Smooth muscle cell (in vitro differentiated cells): ENCODE measurements around the gene STIM1. TPM values are rescaled to one million over a fixed set of nuclear protein-coding genes. Genes with fewer than 3 reads are reported as not detected.

Experiments used
- DNase-seq: peaks from one replicate; lab custom pipeline; 2025; ENCODE audit not compliant: unreplicated experiment; lab: John Stamatoyannopoulos, UW
- H2AFZ ChIP-seq: fragments of 200-600 bp; sonication (generic); 2 replicates; pipeline ENCODE4 v1.6.0; 2016; ENCODE audit warnings: antibody characterized with exemption, low read depth, mild to moderate bottlenecking
- H3F3A ChIP-seq: fragments of 200-600 bp; sonication (generic); 2 replicates; pipeline ENCODE4 v1.6.0; 2017; ENCODE audit warnings: antibody characterized with exemption, low read depth
- H3K27ac ChIP-seq: fragments of 200-600 bp; sonication (generic); 2 replicates; pipeline ENCODE4 v1.5.1; 2016; ENCODE audit warnings: low read depth, mild to moderate bottlenecking
- H3K27me3 ChIP-seq: fragments of 200-600 bp; sonication (generic); 2 replicates; pipeline ENCODE4 v1.6.1; 2016; ENCODE audit warnings: low read depth, mild to moderate bottlenecking
- H3K36me3 ChIP-seq: fragments of 200-600 bp; sonication (generic); 2 replicates; pipeline ENCODE4 v1.5.1; 2016; ENCODE audit warnings: low read depth
- H3K4me1 ChIP-seq: fragments of 200-600 bp; sonication (generic); 2 replicates; pipeline ENCODE4 v1.5.1; 2016; ENCODE audit warnings: low read depth
- H3K4me2 ChIP-seq: fragments of 200-600 bp; sonication (generic); 2 replicates; pipeline ENCODE4 v1.6.0; 2016; ENCODE audit warnings: mild to moderate bottlenecking
- H3K4me3 ChIP-seq: fragments of 200-600 bp; sonication (generic); 2 replicates; pipeline ENCODE4 v1.5.1; 2016; ENCODE audit warnings: mild to moderate bottlenecking
- H3K79me2 ChIP-seq: fragments of 200-600 bp; sonication (generic); 2 replicates; pipeline ENCODE4 v1.6.0; 2016; ENCODE audit warnings: low read depth, mild to moderate bottlenecking
- H3K9ac ChIP-seq: fragments of 200-600 bp; sonication (generic); 2 replicates; pipeline ENCODE4 v1.6.0; 2016; ENCODE audit warnings: low read depth
- H3K9me3 ChIP-seq: fragments of 200-600 bp; sonication (generic); replicated peaks from 2 replicates; pipeline ENCODE4 v1.5.1; 2016; ENCODE audit warnings: low read depth
- H4K20me1 ChIP-seq: fragments of 200-600 bp; sonication (generic); 2 replicates; pipeline ENCODE4 v1.6.0; 2016; ENCODE audit warnings: low read depth
- WGBS: methylation state at CpG from one replicate; pipeline ENCODE4 v1.1.7; 2016; ENCODE audit warnings: low lambda C conversion rate; 5-methylcytosine and 5-hydroxymethylcytosine counted together
- polyA plus RNA-seq: library from polyadenylated mRNA; unstranded; fragments of >200 nt; fragmentation: Nextera tagmentation; extraction: Ambion mirVana; gene quantifications from 2 replicates; pipeline ENCODE4 v1.2.1, GENCODE V29; 2016
- total RNA-seq: library from RNA; depleted of rRNA; stranded (reverse); fragments of >200 nt; gene quantifications from 2 replicates; pipeline ENCODE4 v1.2.3, GENCODE V29; 2014
- TF ChIP-seq, protein P1 (sequence below): fragments of 200-600 bp; sonication (generic); IDR thresholded peaks from 2 replicates; pipeline ENCODE4 v1.5.1; 2017; ENCODE audit warnings: borderline replicate concordance, mild to moderate bottlenecking, antibody characterized with exemption; ENCODE audit not compliant: insufficient read depth, poor library complexity, severe bottlenecking

STIM1 gene
- total and polyA plus RNA-seq, 2 experiments from 2014 or later, result 15.3 to 31.5 TPM

DNA sequence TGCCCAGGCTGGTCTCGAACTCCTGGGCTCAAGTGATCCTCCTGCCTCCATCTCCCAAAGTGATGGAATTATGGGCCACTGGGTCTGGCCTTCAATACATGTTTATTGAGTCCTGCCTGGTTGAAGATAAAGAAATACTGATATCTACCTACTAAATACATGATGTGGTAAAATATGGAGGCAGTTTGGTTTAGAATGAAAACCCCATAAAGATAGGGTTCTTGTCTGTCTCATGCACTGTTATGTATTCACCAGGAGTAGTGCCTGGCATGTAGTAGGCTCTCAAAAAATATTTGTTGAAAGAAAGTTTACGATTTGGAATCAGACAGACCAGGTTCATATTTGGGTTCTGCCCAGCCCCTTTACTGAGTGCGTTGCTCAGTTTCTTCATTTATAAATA, 21.1 kb downstream of the STIM1 start:
- no peak overlapping the region for H3K4me2 ChIP-seq
- no peak overlapping the region for H2AFZ ChIP-seq
- no peaks in the 10 kb centered on the region for H3F3A ChIP-seq
- no peaks in the 10 kb centered on the region for H3K27me3 ChIP-seq
- H3K4me1 ChIP-seq, result peaks cover 14% of the 10 kb centered on the region
- WGBS, result 90% methylated on average over 3 of the region's 3 CpGs
- no peak overlapping the region for H3K27ac ChIP-seq
- no peaks in the 10 kb centered on the region for H3K9me3 ChIP-seq
- DNase-seq, result no peak
- H3K36me3 ChIP-seq, result no peaks in the 10 kb centered on the region
- no peak overlapping the region for H3K9ac ChIP-seq
- peaks cover 64% of the 10 kb centered on the region for H4K20me1 ChIP-seq
- TF ChIP-seq, protein P1, sequence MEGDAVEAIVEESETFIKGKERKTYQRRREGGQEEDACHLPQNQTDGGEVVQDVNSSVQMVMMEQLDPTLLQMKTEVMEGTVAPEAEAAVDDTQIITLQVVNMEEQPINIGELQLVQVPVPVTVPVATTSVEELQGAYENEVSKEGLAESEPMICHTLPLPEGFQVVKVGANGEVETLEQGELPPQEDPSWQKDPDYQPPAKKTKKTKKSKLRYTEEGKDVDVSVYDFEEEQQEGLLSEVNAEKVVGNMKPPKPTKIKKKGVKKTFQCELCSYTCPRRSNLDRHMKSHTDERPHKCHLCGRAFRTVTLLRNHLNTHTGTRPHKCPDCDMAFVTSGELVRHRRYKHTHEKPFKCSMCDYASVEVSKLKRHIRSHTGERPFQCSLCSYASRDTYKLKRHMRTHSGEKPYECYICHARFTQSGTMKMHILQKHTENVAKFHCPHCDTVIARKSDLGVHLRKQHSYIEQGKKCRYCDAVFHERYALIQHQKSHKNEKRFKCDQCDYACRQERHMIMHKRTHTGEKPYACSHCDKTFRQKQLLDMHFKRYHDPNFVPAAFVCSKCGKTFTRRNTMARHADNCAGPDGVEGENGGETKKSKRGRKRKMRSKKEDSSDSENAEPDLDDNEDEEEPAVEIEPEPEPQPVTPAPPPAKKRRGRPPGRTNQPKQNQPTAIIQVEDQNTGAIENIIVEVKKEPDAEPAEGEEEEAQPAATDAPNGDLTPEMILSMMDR, result no peak
- H3K4me3 ChIP-seq, result no peak overlapping the region
- H3K79me2 ChIP-seq, result peaks cover 38% of the 10 kb centered on the region

DNA sequence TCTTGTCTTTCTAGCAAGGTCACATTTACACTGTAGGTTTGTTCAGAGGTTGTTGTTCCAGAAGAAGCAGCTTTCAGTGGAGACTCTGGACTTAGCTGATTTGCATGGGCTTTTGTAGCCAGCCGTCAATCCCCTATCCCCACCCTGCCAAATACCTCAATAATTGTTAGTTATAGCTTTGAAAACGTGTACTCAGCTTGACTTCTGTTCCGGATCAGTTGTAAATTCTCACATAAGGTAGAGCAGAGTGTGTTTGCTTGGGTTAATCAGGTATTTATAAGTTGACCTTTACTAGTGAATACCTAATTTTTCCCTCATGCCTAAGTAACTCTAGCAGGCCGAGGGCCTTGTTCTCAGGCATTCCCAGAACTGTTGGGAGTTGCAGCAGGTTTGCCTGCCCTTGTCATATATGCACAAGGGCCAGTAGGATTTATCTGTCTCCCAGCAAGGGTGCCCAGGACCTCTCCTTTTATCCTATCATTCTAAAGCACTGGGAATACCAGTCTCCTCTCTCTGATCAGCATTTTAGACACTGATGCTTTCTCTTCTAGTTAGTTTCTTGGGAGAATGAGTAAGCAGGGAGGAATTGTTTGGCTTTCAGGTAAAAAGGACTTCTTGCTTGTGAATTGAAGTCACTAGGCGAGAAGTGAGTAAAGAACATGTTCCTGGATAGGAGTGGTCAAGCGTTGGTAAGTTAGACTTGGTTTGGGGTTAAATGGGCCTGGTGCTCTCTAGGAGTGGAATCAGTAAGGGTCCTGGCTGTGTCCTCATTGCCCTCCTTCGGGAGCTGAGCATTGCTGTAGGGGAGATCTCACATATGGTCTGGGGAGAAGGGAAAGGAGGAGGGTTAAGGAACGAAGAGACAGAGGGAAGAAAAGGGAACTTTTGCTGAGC, 22.1 kb downstream of the STIM1 start:
- H3K4me3 ChIP-seq, result no peak overlapping the region
- H3K79me2 ChIP-seq, result peaks cover 40% of the 10 kb centered on the region
- no peak overlapping the region for H3K9ac ChIP-seq
- peak overlapping the region; percentile 61 for H3K27ac ChIP-seq
- H3K36me3 ChIP-seq, result no peaks in the 10 kb centered on the region
- no peaks in the 10 kb centered on the region for H3K27me3 ChIP-seq
- H3K4me2 ChIP-seq, result no peak overlapping the region
- TF ChIP-seq, protein P1, result no peak
- peaks cover 66% of the 10 kb centered on the region for H4K20me1 ChIP-seq
- H3K9me3 ChIP-seq, result no peaks in the 10 kb centered on the region
- H2AFZ ChIP-seq, result no peak overlapping the region
- H3K4me1 ChIP-seq, result peaks cover 14% of the 10 kb centered on the region
- DNase-seq, result no peak
- no peaks in the 10 kb centered on the region for H3F3A ChIP-seq
- 63% methylated on average over 8 of the region's 8 CpGs for WGBS

DNA sequence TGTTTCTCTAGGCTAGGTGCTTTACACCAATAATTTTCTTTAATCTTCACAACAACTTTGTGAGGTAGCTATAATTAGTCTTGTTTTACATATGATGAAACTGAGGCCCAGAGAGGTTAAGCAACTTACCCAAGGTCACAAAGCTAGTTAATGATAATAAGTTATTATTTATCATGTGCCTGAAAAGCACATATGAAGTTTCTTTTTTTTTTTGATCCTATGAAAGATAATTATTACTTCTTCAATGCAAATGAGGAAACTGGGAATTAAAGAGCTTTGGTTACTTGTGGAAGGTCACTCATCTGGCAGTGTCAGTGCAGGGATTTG, 22.8 kb downstream of the STIM1 start:
- Histone ChIP-seq H3K9me3 (no peaks in the 10 kb centered on the region), H3K4me2 (no peak overlapping the region), H3K9ac (no peak overlapping the region), H3F3A (no peaks in the 10 kb centered on the region), H2AFZ (no peak overlapping the region), H3K36me3 (no peaks in the 10 kb centered on the region), H3K27ac (peak overlapping the region; percentile 61), H4K20me1 (peaks cover 66% of the 10 kb centered on the region), H3K79me2 (peaks cover 43% of the 10 kb centered on the region), H3K4me1 (peaks cover 14% of the 10 kb centered on the region), H3K27me3 (no peaks in the 10 kb centered on the region), H3K4me3 (no peak overlapping the region)
- TF ChIP-seq, protein P1, result no peak
- DNase-seq, result no peak
